ENCODE measurements around the gene FNBP1. TPM values are rescaled to one million over a fixed set of nuclear protein-coding genes. Genes with fewer than 3 reads are reported as not detected.

Gene FNBP1
- total and polyA plus RNA-seq, 7 donors: 12.5 to 172 (median 92.8) TPM

DNA sequence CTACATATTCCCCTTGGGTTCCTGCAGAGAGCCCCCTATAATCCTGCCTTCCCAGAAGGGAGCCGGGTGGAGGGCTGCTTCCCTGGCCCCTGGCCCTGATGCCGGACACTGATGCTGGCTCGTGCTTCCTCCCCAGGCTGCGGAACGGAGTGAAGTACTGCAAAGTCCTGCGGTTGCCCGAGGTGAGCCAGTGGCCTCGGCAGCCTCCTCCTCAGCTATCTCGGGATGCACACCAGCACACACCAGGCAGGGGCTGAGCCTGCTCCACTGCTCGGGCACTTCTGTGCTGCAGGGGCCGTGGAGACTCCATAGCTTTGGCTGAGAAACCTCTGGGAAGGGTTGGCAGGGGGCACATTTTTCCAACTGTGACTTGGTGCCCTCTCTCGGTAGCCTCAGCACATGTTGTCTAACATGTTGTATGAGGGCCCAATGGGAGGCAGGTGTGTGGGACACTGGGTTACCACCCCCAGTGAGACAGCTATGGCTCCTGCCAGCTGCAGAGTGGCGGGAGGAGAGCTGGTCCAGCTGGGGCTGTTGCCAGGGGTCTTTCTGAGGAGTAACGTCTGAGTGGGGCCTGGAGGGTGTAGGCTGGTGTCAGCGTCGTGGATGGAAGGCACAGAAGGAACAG lies 169.3 kb downstream of the FNBP1 start:
- Histone ChIP-seq H3K27ac (no peak overlapping the region), H3K36me3 (peaks cover 15 to 45% (median 30%) of the 10 kb centered on the region in 4 donors), H3K4me1 (no peaks in the 10 kb centered on the region), H3K27me3 (no peaks in the 10 kb centered on the region), H3K9me3 (no peaks in the 10 kb centered on the region), H3K4me3 (no peak overlapping the region)
- TF ChIP-seq EP300 (IDR thresholded peaks at IDR 0.05): no peak
- TF ChIP-seq POLR2AphosphoS5 (IDR thresholded peaks at IDR 0.05): no peak
- TF ChIP-seq, protein P1, sequence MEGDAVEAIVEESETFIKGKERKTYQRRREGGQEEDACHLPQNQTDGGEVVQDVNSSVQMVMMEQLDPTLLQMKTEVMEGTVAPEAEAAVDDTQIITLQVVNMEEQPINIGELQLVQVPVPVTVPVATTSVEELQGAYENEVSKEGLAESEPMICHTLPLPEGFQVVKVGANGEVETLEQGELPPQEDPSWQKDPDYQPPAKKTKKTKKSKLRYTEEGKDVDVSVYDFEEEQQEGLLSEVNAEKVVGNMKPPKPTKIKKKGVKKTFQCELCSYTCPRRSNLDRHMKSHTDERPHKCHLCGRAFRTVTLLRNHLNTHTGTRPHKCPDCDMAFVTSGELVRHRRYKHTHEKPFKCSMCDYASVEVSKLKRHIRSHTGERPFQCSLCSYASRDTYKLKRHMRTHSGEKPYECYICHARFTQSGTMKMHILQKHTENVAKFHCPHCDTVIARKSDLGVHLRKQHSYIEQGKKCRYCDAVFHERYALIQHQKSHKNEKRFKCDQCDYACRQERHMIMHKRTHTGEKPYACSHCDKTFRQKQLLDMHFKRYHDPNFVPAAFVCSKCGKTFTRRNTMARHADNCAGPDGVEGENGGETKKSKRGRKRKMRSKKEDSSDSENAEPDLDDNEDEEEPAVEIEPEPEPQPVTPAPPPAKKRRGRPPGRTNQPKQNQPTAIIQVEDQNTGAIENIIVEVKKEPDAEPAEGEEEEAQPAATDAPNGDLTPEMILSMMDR (IDR thresholded peaks at IDR 0.05): no peak
- no peak for TF ChIP-seq POLR2A (IDR thresholded peaks at IDR 0.05)
- WGBS, 2 donors: 88% methylated on average over 16 of the region's 16 CpGs
- DNase-seq: no peak
- intact Hi-C loops (cut with DNase I): no loop called here

DNA sequence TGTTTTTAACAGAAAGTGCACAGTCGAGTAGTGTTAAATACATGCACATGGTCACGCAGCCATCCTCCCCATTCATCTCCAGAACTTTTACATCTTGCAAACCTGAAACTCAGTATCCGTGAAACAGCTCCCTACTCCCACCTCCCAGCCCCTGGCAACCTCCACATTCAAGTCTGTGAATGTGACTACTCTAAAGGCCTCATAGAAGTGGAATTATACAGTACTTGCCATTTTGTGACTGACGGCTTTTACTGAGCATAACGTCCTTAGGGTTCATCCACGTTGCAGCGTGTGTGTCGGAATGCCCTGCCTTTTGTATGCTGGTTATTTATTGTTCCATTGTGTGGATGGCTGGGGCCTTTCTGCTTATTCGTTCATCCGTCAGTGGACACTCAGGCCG lies 171.9 kb downstream of the FNBP1 start:
- intact Hi-C loops (cut with DNase I): no loop called here
- Histone ChIP-seq H3K4me1 (no peaks in the 10 kb centered on the region), H3K27ac (no peak overlapping the region), H3K27me3 (no peaks in the 10 kb centered on the region), H3K9me3 (no peaks in the 10 kb centered on the region), H3K4me3 (no peak overlapping the region), H3K36me3 (peaks cover 20 to 39% (median 31%) of the 10 kb centered on the region in 4 donors)
- WGBS, 2 donors: 95% methylated on average over 11 of the region's 11 CpGs
- DNase-seq: no peak
- TF ChIP-seq, protein P1 (IDR thresholded peaks at IDR 0.05): no peak
- TF ChIP-seq POLR2AphosphoS5 (IDR thresholded peaks at IDR 0.05) (no peak), POLR2A (IDR thresholded peaks at IDR 0.05) (no peak), EP300 (IDR thresholded peaks at IDR 0.05) (no peak)

DNA sequence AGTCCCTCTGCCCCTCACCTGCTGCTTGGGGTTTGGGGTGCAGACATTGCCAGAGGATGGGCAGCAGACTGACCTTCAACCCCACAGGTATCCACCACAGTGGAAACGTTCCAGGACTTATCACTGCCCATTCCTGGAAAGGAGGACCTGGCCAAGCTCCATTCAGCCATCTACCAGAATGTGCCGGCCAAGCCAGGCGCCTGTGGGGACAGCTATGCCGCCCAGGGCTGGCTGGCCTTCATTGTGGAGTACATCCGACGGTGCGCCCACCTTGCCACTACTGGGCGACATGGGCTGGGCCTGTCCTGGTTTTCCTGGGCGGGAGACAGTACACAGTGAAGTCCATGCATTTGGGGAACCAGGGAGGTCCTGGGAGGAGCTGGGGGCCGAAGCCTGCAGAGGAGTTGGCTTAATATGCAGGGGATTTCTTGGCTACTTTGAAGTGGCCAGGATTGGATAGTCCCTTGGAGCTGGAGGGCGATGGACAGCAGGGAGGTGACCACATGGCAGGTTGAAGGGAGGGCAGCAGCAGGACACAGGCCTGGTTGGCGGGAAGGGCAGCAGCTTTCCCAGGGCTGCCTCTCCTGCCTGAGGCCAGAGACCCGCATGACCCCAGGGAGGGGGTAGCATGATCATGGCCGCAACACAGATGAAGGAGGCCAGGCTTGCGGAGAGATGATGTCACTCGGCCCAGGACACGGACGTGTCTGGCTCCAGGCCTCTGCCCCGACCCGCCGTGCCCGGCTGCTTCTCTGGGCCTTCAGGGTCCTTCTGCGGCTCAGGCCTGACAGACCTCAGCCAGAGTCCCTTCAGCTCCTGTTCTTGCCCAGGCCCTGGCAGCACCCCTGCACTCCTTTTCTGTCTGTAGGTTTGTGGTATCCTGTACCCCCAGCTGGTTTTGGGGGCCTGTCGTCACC lies 173.1 kb downstream of the FNBP1 start:
- no peak overlapping the region for H3K27ac ChIP-seq
- H3K36me3 ChIP-seq: peaks cover 12 to 51% (median 28%) of the 10 kb centered on the region in 4 donors
- intact Hi-C loops (cut with DNase I): no loop called here
- no peak overlapping the region for H3K4me3 ChIP-seq
- H3K27me3 ChIP-seq: no peaks in the 10 kb centered on the region
- WGBS, 2 donors: 93% methylated on average over 24 of the region's 24 CpGs
- TF ChIP-seq EP300 (IDR thresholded peaks at IDR 0.05): no peak
- TF ChIP-seq POLR2A (IDR thresholded peaks at IDR 0.05): no peak
- no peaks in the 10 kb centered on the region for H3K9me3 ChIP-seq
- no peaks in the 10 kb centered on the region for H3K4me1 ChIP-seq
- DNase-seq: no peak

DNA sequence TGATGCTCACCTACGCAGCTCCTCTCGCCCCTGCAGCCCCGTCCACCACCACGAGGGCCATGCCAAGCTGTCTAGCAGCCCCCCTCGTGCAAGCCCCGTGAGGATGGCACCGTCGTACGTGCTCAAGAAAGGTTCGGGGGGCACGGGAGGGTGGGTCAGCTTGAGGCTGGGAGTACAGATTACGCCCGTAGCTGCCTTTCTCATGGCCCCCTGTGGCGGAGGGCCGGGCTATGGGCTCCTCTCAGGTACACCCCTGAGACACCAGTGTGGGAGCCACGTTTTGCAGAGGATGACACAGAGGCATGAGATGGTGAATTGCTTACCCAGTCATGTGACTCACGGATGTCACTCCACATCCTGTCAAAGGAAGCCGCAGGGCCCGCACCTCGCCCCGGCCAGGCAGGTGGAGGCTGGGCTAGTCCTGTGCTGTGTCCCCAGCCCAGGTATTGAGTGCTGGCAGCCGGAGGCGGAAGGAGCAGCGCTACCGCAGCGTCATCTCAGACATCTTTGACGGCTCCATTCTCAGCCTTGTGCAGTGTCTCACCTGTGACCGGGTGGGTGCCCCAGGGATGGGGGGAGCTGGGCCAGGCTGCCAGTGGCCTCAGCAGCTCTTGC lies 174.0 kb downstream of the FNBP1 start:
- no peak for DNase-seq
- no peaks in the 10 kb centered on the region for H3K27me3 ChIP-seq
- TF ChIP-seq POLR2A (IDR thresholded peaks at IDR 0.05) (no peak), EP300 (IDR thresholded peaks at IDR 0.05) (no peak), POLR2AphosphoS5 (IDR thresholded peaks at IDR 0.05) (no peak)
- TF ChIP-seq, protein P1 (IDR thresholded peaks at IDR 0.05): no peak
- H3K4me3 ChIP-seq: no peak overlapping the region
- no peaks in the 10 kb centered on the region for H3K4me1 ChIP-seq
- H3K36me3 ChIP-seq: peaks cover 4 to 54% (median 21%) of the 10 kb centered on the region in 4 donors
- intact Hi-C loops (cut with DNase I): no loop called here
- WGBS, 2 donors: 73 to 88% methylated on average over 28 of the region's 28 CpGs
- H3K9me3 ChIP-seq: no peaks in the 10 kb centered on the region
- H3K27ac ChIP-seq: no peak overlapping the region

Measured in sigmoid colon (tissue), 7 donors.